Epithelial cell of esophagus (primary cell): ENCODE measurements around the gene UTF1.

Experiments
- DNase-seq: peaks from one replicate; pipeline ENCODE4 v3.0.0; 2010; ENCODE audit warnings: low read depth
- H3K4me3 ChIP-seq: 2 replicates; pipeline ENCODE4 v1.5.1; 2011; ENCODE audit warnings: mild to moderate bottlenecking, low read length, control low read depth
- CTCF ChIP-seq: IDR thresholded peaks from 2 replicates; pipeline ENCODE4 v1.5.1; 2011; ENCODE audit warnings: low read depth, mild to moderate bottlenecking, low read length, control low read depth, inconsistent platforms; ENCODE audit not compliant: insufficient read depth; ENCODE audit errors: missing control alignments

The UTF1 gene

GRCh38 chr10:133200621-133201031, 29.4 kb upstream of the UTF1 start:
- H3K4me3 ChIP-seq: no peak overlapping the region
- no peak for DNase-seq
- TF ChIP-seq CTCF: no peak

DNA sequence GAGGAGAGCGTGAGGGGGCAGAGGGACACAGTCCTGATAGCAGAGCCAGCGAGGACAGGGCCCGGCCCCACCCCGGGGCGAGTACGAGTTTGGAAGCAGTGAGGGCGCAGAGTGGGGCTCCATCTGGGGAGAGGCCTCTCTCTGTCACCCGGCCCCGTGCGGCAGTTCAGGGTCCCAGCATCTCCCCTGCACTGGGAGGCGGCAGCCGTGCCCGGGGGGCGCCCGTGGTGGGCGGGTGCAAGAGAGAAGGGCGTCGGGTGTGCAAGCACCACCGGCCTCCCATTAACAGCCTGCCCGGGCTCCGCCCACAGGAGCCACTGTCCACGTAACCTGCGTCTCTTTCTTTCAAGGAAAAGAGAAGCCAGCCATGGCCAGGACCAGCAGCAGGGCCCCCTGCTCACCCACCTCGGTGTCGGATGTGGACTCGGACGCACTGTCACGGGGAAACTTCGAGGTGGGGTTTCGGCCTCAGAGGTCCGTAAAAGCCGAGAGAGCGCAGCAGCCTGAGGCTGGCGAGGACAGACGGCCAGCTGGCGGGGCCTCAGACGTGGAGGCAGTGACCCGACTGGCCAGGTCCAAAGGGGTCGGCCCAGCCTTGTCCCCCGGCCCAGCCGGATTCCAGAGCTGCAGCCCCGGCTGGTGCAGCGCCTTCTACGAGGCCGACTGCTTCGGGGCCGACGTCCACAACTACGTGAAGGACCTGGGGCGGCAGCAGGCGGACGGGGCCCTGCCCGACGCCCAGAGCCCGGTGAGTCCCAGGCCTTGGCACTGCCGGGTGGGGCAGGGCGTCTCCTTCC, 28.7 kb upstream of the UTF1 start:
- TF ChIP-seq CTCF: no peak
- no peak overlapping the region for H3K4me3 ChIP-seq
- no peak for DNase-seq

- H3K4me3 ChIP-seq: no peak overlapping the region
- TF ChIP-seq CTCF: no peak
- no peak for DNase-seq
Observed at GRCh38 chr10:133201948-133202725, 27.9 kb upstream of the UTF1 start.

DNA sequence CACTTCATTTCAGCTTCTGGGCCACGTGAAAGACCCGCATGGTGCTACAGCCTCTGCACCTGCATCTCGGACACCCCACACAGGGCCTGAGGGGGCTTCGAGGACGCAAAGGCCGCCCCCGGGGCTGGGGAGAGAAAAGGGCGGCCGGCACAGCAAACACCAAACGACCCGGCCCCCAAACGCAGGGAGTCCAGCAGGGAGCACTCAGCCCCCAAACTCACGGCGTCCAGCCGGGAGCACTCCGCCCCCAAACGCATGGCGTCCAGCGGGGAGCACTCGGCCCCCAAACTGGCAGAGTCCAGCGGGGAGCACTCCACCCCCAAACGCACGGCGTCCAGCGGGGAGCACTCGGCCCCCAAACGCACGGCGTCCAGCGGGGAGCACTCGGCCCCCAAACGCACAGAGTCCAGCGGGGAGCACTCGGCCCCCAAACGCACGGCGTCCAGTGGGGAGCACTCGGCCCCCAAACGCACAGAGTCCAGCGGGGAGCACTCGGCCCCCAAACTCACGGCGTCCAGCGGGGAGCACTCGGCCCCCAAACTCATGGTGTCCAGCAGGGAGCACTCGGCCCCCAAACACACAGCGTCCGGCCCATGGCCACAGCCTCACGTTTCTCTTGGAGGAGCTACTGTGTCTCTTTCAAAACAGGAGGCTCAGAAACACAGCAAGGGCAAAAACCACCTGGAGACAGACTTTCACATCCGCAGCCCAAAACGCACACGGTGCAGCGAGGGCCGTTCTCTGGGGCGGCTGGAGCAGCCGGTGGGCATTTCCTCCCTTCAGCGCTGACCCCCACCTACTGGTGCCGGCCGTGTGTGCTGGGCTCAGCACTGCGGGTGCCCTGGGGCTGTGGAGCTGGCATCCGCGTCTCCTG, 27.0 kb upstream of the UTF1 start:
- H3K4me3 ChIP-seq: no peak overlapping the region
- DNase-seq: no peak
- TF ChIP-seq CTCF: no peak

DNA sequence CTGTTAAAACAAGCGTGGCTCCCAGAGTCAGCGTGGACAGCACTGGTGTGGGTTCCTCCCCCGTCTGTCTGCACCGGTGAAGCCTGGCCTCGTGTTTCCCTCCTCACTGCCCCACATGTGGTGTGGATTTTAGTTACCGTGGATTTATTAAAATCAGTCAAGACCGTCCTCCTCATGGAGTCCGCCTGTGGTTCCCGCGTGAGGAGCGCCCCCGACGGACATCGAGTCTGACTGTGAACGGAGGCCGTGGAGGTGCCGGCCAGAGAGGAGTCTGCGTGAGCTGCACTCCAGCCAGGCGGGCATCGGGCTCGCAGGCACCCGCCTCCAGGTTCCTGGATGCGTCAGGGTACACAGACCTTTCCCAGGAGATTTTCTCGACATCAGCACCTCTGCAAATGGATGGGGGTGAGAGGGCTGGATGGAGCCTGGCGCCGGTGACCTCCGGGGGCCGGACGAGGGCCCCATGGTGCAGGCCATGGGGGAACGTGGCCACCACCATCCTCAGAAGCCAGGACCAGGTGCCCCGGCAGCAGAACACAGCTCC, 26.3 kb upstream of the UTF1 start:
- TF ChIP-seq CTCF: no peak
- DNase-seq: no peak
- H3K4me3 ChIP-seq: no peak overlapping the region

GRCh38 chr10:133204226-133205015, 25.6 kb upstream of the UTF1 start:
- DNase-seq: no peak
- H3K4me3 ChIP-seq: no peak overlapping the region
- TF ChIP-seq CTCF: no peak
